Trophoblast cell (in vitro differentiated cells and primary cell): Measurements from ENCODE around the gene HOPX.

ENCODE experiments used
- DNase-seq, 2 donors: peaks; one replicate each; pipeline ENCODE4 v3.0.0-alpha.2; 2016
- H2AFZ ChIP-seq: 2 replicates; pipeline ENCODE4 v1.6.1; 2013; ENCODE audit warnings: low read length, moderate library complexity, mild to moderate bottlenecking; ENCODE audit not compliant: insufficient read depth, poor library complexity
- H2AK5ac ChIP-seq: 2 replicates; pipeline ENCODE4 v1.6.1; 2013; ENCODE audit warnings: mild to moderate bottlenecking, low read length
- H2BK120ac ChIP-seq: 2 replicates; pipeline ENCODE4 v1.6.1; 2013; ENCODE audit warnings: low read length, mild to moderate bottlenecking, moderate library complexity; ENCODE audit not compliant: insufficient read depth, poor library complexity
- H2BK12ac ChIP-seq: 2 replicates; pipeline ENCODE4 v1.6.1; 2013; ENCODE audit warnings: mild to moderate bottlenecking, low read length, moderate library complexity
- H2BK5ac ChIP-seq: 2 replicates; pipeline ENCODE4 v1.6.1; 2013; ENCODE audit warnings: low read length, low read depth, moderate library complexity, mild to moderate bottlenecking; ENCODE audit not compliant: poor library complexity
- H3K14ac ChIP-seq: 2 replicates; pipeline ENCODE4 v1.6.1; 2013; ENCODE audit warnings: mild to moderate bottlenecking, low read length
- H3K18ac ChIP-seq: 2 replicates; pipeline ENCODE4 v1.6.1; 2013; ENCODE audit warnings: mild to moderate bottlenecking, low read length
- H3K23ac ChIP-seq: 2 replicates; pipeline ENCODE4 v1.6.1; 2013; ENCODE audit warnings: low read length
- H3K27ac ChIP-seq: 2 replicates; pipeline ENCODE4 v1.5.1; 2013; ENCODE audit warnings: low read depth, mild to moderate bottlenecking, inconsistent platforms, low read length, moderate library complexity
- H3K27me3 ChIP-seq: 2 replicates; pipeline ENCODE4 v1.6.1; 2013; ENCODE audit warnings: inconsistent platforms, mild to moderate bottlenecking, low read length, moderate library complexity; ENCODE audit not compliant: insufficient read depth
- H3K36me3 ChIP-seq, 2 experiments: 1 replicate in 1 of 2; 2 replicates in 1 of 2; pipeline ENCODE4 v1.6.1; 2013; ENCODE audit warnings: low read length in 2 of 2, mild to moderate bottlenecking in 2 of 2, moderate library complexity in 1 of 2; ENCODE audit not compliant: insufficient read depth in 2 of 2, control insufficient read depth in 1 of 2
- H3K4ac ChIP-seq: 2 replicates; pipeline ENCODE4 v1.6.1; 2013; ENCODE audit warnings: low read depth, mild to moderate bottlenecking, low read length, moderate library complexity
- H3K4me1 ChIP-seq, 2 experiments: 1 replicate in 1 of 2; 2 replicates in 1 of 2; pipeline ENCODE4 v1.6.1; 2013; ENCODE audit warnings: low read length in 2 of 2, mild to moderate bottlenecking in 2 of 2, moderate library complexity in 1 of 2; ENCODE audit not compliant: insufficient read depth in 2 of 2, control insufficient read depth in 1 of 2
- H3K4me2 ChIP-seq: 2 replicates; pipeline ENCODE4 v1.6.1; 2013; ENCODE audit warnings: inconsistent platforms, mild to moderate bottlenecking, low read length, moderate library complexity
- H3K4me3 ChIP-seq: 2 replicates; pipeline ENCODE4 v1.5.1; 2013; ENCODE audit warnings: mild to moderate bottlenecking, low read depth, low read length, inconsistent platforms
- H3K79me1 ChIP-seq: one replicate; pipeline ENCODE4 v1.6.1; 2013; ENCODE audit warnings: low read length
- H3K79me2 ChIP-seq: 2 replicates; pipeline ENCODE4 v1.6.1; 2013; ENCODE audit warnings: low read length, mild to moderate bottlenecking; ENCODE audit not compliant: control insufficient read depth, insufficient read depth, poor library complexity
- H3K9ac ChIP-seq: 2 replicates; pipeline ENCODE4 v1.6.1; 2013; ENCODE audit warnings: mild to moderate bottlenecking, low read length
- H3K9me3 ChIP-seq: 2 replicates; pipeline ENCODE4 v1.6.1; 2013; ENCODE audit warnings: low read depth, mild to moderate bottlenecking, control low read depth, inconsistent platforms, low read length; ENCODE audit not compliant: insufficient read depth
- H4K12ac ChIP-seq: 2 replicates; pipeline ENCODE4 v1.6.1; 2013; ENCODE audit warnings: low read depth, mild to moderate bottlenecking, low read length, moderate library complexity
- H4K8ac ChIP-seq: 2 replicates; pipeline ENCODE4 v1.6.1; 2013; ENCODE audit warnings: low read depth, mild to moderate bottlenecking, low read length, moderate library complexity
- H4K91ac ChIP-seq: one replicate; pipeline ENCODE4 v1.6.1; 2013; ENCODE audit warnings: low read depth, mild to moderate bottlenecking, low read length, moderate library complexity
- WGBS: extraction: QIAGEN DNeasy Blood & Tissue Kit; methylation state at CpG from one replicate; pipeline ENCODE4 v1.1.7; 2013; ENCODE audit warnings: missing lambda C conversion rate; ENCODE audit not compliant: insufficient read length, insufficient coverage; ENCODE audit errors: extremely low coverage; 5-methylcytosine and 5-hydroxymethylcytosine counted together

Gene HOPX

GRCh38 chr4:56662782-56663468, 18.2 kb downstream of the HOPX start:
- Histone ChIP-seq H3K27ac (no peak overlapping the region), H3K14ac (no peak overlapping the region), H2BK12ac (no peak overlapping the region), H2BK5ac (no peak overlapping the region), H3K27me3 (peaks cover 5% of the 10 kb centered on the region), H3K4me1 (no peaks in the 10 kb centered on the region), H3K36me3 (no peaks in the 10 kb centered on the region), H3K4me3 (no peak overlapping the region), H4K91ac (no peak overlapping the region), H4K8ac (no peak overlapping the region), H3K23ac (no peak overlapping the region), H2BK120ac (no peak overlapping the region), H3K18ac (no peak overlapping the region), H3K9me3 (no peaks in the 10 kb centered on the region), H2AFZ (no peak overlapping the region), H3K4ac (no peak overlapping the region), H2AK5ac (no peak overlapping the region), H3K9ac (no peak overlapping the region), H4K12ac (no peak overlapping the region), H3K79me2 (no peaks in the 10 kb centered on the region), H3K79me1 (no peaks in the 10 kb centered on the region), H3K4me2 (no peak overlapping the region)
- no CpG with 5 or more reads among the region's 3 CpGs for WGBS
- DNase-seq: no peak

- Histone ChIP-seq H2BK5ac (no peak overlapping the region), H2AK5ac (no peak overlapping the region), H3K4ac (no peak overlapping the region), H3K27me3 (peaks cover 33% of the 10 kb centered on the region), H3K27ac (no peak overlapping the region), H3K18ac (no peak overlapping the region), H3K9ac (no peak overlapping the region), H3K14ac (no peak overlapping the region), H2BK12ac (no peak overlapping the region), H4K91ac (no peak overlapping the region), H3K79me1 (no peaks in the 10 kb centered on the region), H3K36me3 (peaks cover 0 to 5% of the 10 kb centered on the region in 2 experiments), H2BK120ac (no peak overlapping the region), H3K4me2 (no peak overlapping the region), H4K12ac (no peak overlapping the region), H3K23ac (no peak overlapping the region), H3K4me3 (no peak overlapping the region), H3K4me1 (peaks cover 6 to 11% of the 10 kb centered on the region in 2 experiments), H2AFZ (no peak overlapping the region), H4K8ac (no peak overlapping the region), H3K9me3 (no peaks in the 10 kb centered on the region), H3K79me2 (no peaks in the 10 kb centered on the region)
- no CpG with 5 or more reads among the region's 1 CpG for WGBS
- no peak for DNase-seq
These were observed 21.1 kb downstream of the HOPX start for GRCh38 chr4:56659946-56660345.

DNA sequence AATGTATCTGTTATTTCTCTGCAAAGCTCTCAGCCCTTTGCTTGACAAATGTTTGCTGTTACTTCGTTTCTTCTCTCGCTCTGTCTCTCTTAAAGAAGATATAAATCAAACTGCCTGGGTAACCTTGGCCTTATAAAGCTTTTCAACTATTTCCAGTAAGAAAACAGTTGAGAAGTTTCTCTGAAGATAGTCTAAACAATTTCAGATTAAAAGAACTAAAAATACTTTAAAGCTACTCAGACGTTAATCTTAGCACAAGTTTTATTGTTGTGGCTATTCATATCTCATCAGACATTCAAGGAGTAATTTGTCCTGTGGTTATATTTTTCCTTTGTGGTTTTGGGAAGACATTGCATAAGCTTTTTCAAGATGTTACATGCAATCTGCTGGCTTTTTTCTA, 22.6 kb downstream of the HOPX start:
- no peak overlapping the region for H3K23ac ChIP-seq
- DNase-seq: no peak
- no CpG with 5 or more reads among the region's 3 CpGs for WGBS

GRCh38 chr4:56657818-56658217, 23.3 kb downstream of the HOPX start:
- H2AFZ ChIP-seq: no peak overlapping the region
- H3K9ac ChIP-seq: no peak overlapping the region
- H3K4me1 ChIP-seq: peaks cover 6 to 11% of the 10 kb centered on the region in 2 experiments
- H4K12ac ChIP-seq: no peak overlapping the region
- H2BK5ac ChIP-seq: no peak overlapping the region
- H3K4me3 ChIP-seq: no peak overlapping the region
- no peaks in the 10 kb centered on the region for H3K79me2 ChIP-seq
- no peaks in the 10 kb centered on the region for H3K9me3 ChIP-seq
- no peaks in the 10 kb centered on the region for H3K79me1 ChIP-seq
- no peak overlapping the region for H3K18ac ChIP-seq
- H4K8ac ChIP-seq: no peak overlapping the region
- no peak overlapping the region for H2BK12ac ChIP-seq
- H3K4me2 ChIP-seq: no peak overlapping the region
- no peak overlapping the region for H3K14ac ChIP-seq
- no peak overlapping the region for H4K91ac ChIP-seq
- DNase-seq: no peak
- H3K27me3 ChIP-seq: peaks cover 48% of the 10 kb centered on the region
- H2BK120ac ChIP-seq: no peak overlapping the region
- peaks cover 3 to 5% of the 10 kb centered on the region in 2 experiments for H3K36me3 ChIP-seq
- H2AK5ac ChIP-seq: no peak overlapping the region
- WGBS: no CpG with 5 or more reads among the region's 4 CpGs
- H3K4ac ChIP-seq: no peak overlapping the region
- no peak overlapping the region for H3K23ac ChIP-seq
- H3K27ac ChIP-seq: no peak overlapping the region

More for the DNA sequence above, 22.6 kb downstream of the HOPX start:
- H3K79me1 ChIP-seq: no peaks in the 10 kb centered on the region
- peaks cover 6 to 11% of the 10 kb centered on the region in 2 experiments for H3K4me1 ChIP-seq
- H3K27ac ChIP-seq: no peak overlapping the region
- H3K4ac ChIP-seq: no peak overlapping the region
- no peak overlapping the region for H2AK5ac ChIP-seq
- no peak overlapping the region for H4K8ac ChIP-seq
- H2BK5ac ChIP-seq: no peak overlapping the region
- H4K12ac ChIP-seq: no peak overlapping the region
- no peak overlapping the region for H2BK120ac ChIP-seq
- no peak overlapping the region for H4K91ac ChIP-seq
- no peak overlapping the region for H2AFZ ChIP-seq
- H3K9me3 ChIP-seq: no peaks in the 10 kb centered on the region
- H3K79me2 ChIP-seq: no peaks in the 10 kb centered on the region
- H3K9ac ChIP-seq: no peak overlapping the region
- H2BK12ac ChIP-seq: no peak overlapping the region
- peaks cover 45% of the 10 kb centered on the region for H3K27me3 ChIP-seq
- no peak overlapping the region for H3K4me2 ChIP-seq
- H3K18ac ChIP-seq: no peak overlapping the region
- no peak overlapping the region for H3K14ac ChIP-seq
- H3K36me3 ChIP-seq: peaks cover under 1 to 5% of the 10 kb centered on the region in 2 experiments
- H3K4me3 ChIP-seq: no peak overlapping the region
